ENCODE data around the gene ATP6V1F.

Gene ATP6V1F

DNA sequence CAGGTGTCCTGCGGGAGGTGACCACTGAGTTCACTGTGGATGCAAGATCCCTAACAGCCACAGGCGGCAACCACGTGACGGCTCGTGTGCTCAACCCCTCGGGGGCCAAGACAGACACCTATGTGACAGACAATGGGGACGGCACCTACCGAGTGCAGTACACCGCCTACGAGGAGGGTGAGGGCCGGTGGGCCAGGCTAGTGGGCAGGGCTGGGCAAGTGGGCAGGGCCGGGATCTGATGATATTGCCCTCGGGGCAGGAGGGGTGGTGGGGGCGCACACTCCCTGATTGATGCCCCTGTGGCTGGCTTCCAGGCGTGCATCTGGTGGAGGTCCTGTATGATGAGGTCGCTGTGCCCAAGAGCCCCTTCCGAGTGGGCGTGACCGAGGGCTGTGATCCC, 16.7 kb upstream of the ATP6V1F start:
- no peaks in the 10 kb centered on the region for H4K20me1 ChIP-seq (ENCODE audit: control insufficient read depth, insufficient read depth, low read depth, low read length)
- no peak overlapping the region for H3K27ac ChIP-seq (ENCODE audit: low read depth, low read length)
- TF ChIP-seq, protein P1, sequence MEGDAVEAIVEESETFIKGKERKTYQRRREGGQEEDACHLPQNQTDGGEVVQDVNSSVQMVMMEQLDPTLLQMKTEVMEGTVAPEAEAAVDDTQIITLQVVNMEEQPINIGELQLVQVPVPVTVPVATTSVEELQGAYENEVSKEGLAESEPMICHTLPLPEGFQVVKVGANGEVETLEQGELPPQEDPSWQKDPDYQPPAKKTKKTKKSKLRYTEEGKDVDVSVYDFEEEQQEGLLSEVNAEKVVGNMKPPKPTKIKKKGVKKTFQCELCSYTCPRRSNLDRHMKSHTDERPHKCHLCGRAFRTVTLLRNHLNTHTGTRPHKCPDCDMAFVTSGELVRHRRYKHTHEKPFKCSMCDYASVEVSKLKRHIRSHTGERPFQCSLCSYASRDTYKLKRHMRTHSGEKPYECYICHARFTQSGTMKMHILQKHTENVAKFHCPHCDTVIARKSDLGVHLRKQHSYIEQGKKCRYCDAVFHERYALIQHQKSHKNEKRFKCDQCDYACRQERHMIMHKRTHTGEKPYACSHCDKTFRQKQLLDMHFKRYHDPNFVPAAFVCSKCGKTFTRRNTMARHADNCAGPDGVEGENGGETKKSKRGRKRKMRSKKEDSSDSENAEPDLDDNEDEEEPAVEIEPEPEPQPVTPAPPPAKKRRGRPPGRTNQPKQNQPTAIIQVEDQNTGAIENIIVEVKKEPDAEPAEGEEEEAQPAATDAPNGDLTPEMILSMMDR (IDR thresholded peaks at IDR 0.05; ENCODE audit: low read depth, low read length, poor library complexity, severe bottlenecking), result no peak
- TF ChIP-seq EZH2phosphoT487 (IDR thresholded peaks at IDR 0.05; ENCODE audit: borderline replicate concordance, low read length), result no peak
- H3K9me3 ChIP-seq (ENCODE audit: control insufficient read depth, insufficient read depth, low read length), result no peaks in the 10 kb centered on the region
- no peaks in the 10 kb centered on the region for H3F3A ChIP-seq (ENCODE audit: control insufficient read depth, insufficient read depth)
- no peaks in the 10 kb centered on the region for H3K79me2 ChIP-seq (ENCODE audit: control insufficient read depth, low read length)
- no peak overlapping the region for H3K4me3 ChIP-seq (ENCODE audit: low read length)
- no peaks in the 10 kb centered on the region for H3K27me3 ChIP-seq (ENCODE audit: control insufficient read depth, low read length)
- no peak overlapping the region for H3K4me2 ChIP-seq (ENCODE audit: low read length)
- H3K4me1 ChIP-seq (ENCODE audit: control insufficient read depth, low read length), result peaks cover 14% of the 10 kb centered on the region
- no peaks in the 10 kb centered on the region for H3K36me3 ChIP-seq (ENCODE audit: control insufficient read depth, low read length)
- no peaks in the 10 kb centered on the region for H3K9me2 ChIP-seq (replicated peaks; ENCODE audit: control insufficient read depth, low read length)

DNA sequence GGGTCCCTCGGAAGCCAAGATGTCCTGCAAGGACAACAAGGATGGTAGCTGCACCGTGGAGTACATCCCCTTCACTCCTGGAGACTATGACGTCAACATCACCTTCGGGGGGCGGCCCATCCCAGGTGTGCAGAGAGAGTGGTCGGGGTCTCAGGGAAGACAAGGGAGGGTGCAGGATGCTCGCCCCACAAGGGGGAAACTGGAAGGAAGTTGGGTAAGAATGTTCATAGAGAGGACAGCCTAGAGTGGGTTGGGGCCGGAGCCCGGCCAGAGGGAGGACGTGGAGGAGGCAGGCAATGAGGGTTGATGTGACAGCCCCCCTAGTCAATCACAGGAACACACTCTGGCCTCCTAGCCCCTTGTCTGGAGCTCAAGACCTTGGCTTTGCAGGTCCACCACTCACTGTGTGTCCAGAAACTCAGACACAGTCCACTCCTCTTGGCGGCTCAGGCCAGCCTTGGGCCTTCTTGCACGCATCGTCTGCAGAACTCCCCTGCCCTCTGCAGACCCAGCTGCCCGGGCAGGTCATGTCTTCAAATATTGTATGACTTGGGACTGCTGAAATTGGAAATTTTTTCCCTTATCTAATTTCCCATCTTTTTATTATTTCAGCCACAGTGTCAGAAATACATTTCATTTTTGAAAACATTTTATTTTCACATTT, 15.7 kb upstream of the ATP6V1F start:
- H4K20me1 ChIP-seq (ENCODE audit: control insufficient read depth, insufficient read depth, low read depth, low read length), result no peaks in the 10 kb centered on the region
- H3K4me2 ChIP-seq (ENCODE audit: low read length), result no peak overlapping the region
- H3K9me3 ChIP-seq (ENCODE audit: control insufficient read depth, insufficient read depth, low read length), result no peaks in the 10 kb centered on the region
- no peaks in the 10 kb centered on the region for H3F3A ChIP-seq (ENCODE audit: control insufficient read depth, insufficient read depth)
- H3K36me3 ChIP-seq (ENCODE audit: control insufficient read depth, low read length), result no peaks in the 10 kb centered on the region
- no peaks in the 10 kb centered on the region for H3K27me3 ChIP-seq (ENCODE audit: control insufficient read depth, low read length)
- H3K79me2 ChIP-seq (ENCODE audit: control insufficient read depth, low read length), result no peaks in the 10 kb centered on the region
- H3K4me1 ChIP-seq (ENCODE audit: control insufficient read depth, low read length), result peaks cover 5% of the 10 kb centered on the region
- no peak for TF ChIP-seq EZH2phosphoT487 (IDR thresholded peaks at IDR 0.05; ENCODE audit: borderline replicate concordance, low read length)
- TF ChIP-seq, protein P1 (IDR thresholded peaks at IDR 0.05; ENCODE audit: low read depth, low read length, poor library complexity, severe bottlenecking), result no peak
- H3K27ac ChIP-seq (ENCODE audit: low read depth, low read length), result no peak overlapping the region
- H3K4me3 ChIP-seq (ENCODE audit: low read length), result no peak overlapping the region
- H3K9me2 ChIP-seq (replicated peaks; ENCODE audit: control insufficient read depth, low read length), result no peaks in the 10 kb centered on the region

DNA sequence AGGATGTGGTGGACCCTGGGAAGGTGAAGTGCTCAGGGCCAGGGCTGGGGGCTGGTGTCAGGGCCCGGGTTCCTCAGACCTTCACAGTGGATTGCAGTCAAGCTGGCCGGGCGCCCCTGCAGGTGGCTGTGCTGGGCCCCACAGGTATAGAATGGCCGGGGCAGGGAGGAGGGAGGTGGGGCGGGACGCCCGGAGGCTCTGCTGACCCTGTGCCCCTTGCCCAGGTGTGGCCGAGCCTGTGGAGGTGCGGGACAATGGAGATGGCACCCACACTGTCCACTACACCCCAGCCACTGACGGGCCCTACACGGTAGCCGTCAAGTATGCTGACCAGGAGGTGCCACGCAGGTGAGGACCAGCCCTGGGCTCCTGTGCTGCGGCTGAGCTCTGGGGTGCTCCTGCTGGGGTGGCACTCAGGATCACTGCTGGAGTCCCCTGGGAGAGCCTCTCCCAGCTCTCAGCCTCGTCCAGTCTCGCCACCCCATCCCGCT, 14.9 kb upstream of the ATP6V1F start:
- TF ChIP-seq, protein P1 (IDR thresholded peaks at IDR 0.05; ENCODE audit: low read depth, low read length, poor library complexity, severe bottlenecking), result no peak
- TF ChIP-seq EZH2phosphoT487 (IDR thresholded peaks at IDR 0.05; ENCODE audit: borderline replicate concordance, low read length), result no peak
- Histone ChIP-seq H3K4me3 (ENCODE audit: low read length) (no peak overlapping the region), H3K9me2 (replicated peaks; ENCODE audit: control insufficient read depth, low read length) (no peaks in the 10 kb centered on the region), H4K20me1 (ENCODE audit: control insufficient read depth, insufficient read depth, low read depth, low read length) (no peaks in the 10 kb centered on the region), H3F3A (ENCODE audit: control insufficient read depth, insufficient read depth) (no peaks in the 10 kb centered on the region), H3K9me3 (ENCODE audit: control insufficient read depth, insufficient read depth, low read length) (no peaks in the 10 kb centered on the region), H3K4me1 (ENCODE audit: control insufficient read depth, low read length) (no peaks in the 10 kb centered on the region), H3K79me2 (ENCODE audit: control insufficient read depth, low read length) (no peaks in the 10 kb centered on the region), H3K36me3 (ENCODE audit: control insufficient read depth, low read length) (no peaks in the 10 kb centered on the region), H3K27ac (ENCODE audit: low read depth, low read length) (no peak overlapping the region), H3K27me3 (ENCODE audit: control insufficient read depth, low read length) (no peaks in the 10 kb centered on the region), H3K4me2 (ENCODE audit: low read length) (no peak overlapping the region)
